ENCODE measurements around the gene GPR158.

GPR158 gene

GRCh38 chr10:25261110-25261509, 86.3 kb downstream of the GPR158 start:
- TF ChIP-seq, protein P1, sequence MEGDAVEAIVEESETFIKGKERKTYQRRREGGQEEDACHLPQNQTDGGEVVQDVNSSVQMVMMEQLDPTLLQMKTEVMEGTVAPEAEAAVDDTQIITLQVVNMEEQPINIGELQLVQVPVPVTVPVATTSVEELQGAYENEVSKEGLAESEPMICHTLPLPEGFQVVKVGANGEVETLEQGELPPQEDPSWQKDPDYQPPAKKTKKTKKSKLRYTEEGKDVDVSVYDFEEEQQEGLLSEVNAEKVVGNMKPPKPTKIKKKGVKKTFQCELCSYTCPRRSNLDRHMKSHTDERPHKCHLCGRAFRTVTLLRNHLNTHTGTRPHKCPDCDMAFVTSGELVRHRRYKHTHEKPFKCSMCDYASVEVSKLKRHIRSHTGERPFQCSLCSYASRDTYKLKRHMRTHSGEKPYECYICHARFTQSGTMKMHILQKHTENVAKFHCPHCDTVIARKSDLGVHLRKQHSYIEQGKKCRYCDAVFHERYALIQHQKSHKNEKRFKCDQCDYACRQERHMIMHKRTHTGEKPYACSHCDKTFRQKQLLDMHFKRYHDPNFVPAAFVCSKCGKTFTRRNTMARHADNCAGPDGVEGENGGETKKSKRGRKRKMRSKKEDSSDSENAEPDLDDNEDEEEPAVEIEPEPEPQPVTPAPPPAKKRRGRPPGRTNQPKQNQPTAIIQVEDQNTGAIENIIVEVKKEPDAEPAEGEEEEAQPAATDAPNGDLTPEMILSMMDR (IDR thresholded peaks at IDR 0.05; ENCODE audit: control insufficient read depth, insufficient read depth, low read depth, low read length, missing control alignments): no peak
- DNase-seq (ENCODE audit: low read depth): no peak
- no peak overlapping the region for H3K4me3 ChIP-seq (ENCODE audit: control insufficient read depth, low read depth, low read length)

- H3K4me3 ChIP-seq (ENCODE audit: control insufficient read depth, low read depth, low read length): no peak overlapping the region
- no peak for DNase-seq (ENCODE audit: low read depth)
- TF ChIP-seq, protein P1 (IDR thresholded peaks at IDR 0.05; ENCODE audit: control insufficient read depth, insufficient read depth, low read depth, low read length, missing control alignments): no peak
These were observed 86.8 kb downstream of the GPR158 start for GRCh38 chr10:25261558-25261957.

- TF ChIP-seq, protein P1 (IDR thresholded peaks at IDR 0.05; ENCODE audit: control insufficient read depth, insufficient read depth, low read depth, low read length, missing control alignments): no peak
- no peak overlapping the region for H3K4me3 ChIP-seq (ENCODE audit: control insufficient read depth, low read depth, low read length)
- no peak for DNase-seq (ENCODE audit: low read depth)
These were observed 89.1 kb downstream of the GPR158 start for GRCh38 chr10:25263931-25264330.

- DNase-seq (ENCODE audit: low read depth): no peak
- TF ChIP-seq, protein P1 (IDR thresholded peaks at IDR 0.05; ENCODE audit: control insufficient read depth, insufficient read depth, low read depth, low read length, missing control alignments): no peak
- H3K4me3 ChIP-seq (ENCODE audit: control insufficient read depth, low read depth, low read length): no peak overlapping the region
These were observed 103.4 kb downstream of the GPR158 start for GRCh38 chr10:25278180-25278579.

DNA sequence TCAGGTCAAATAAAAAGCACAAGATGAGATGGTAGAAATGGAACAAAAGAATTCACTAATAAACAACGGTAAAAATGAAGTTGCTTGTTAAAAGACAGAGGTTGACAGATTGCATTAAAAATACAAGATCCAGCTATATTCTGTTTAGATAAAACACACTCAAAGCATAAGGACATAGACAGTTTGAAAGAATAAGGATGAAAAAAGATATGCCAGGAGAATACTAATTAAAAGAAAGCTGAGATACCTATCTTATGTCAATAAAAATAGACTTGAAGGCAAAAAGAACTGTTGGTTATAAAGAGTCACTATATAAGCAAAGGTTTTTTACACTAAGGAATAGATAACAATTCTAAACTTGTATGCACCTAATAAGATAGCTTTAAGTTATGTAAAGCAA, 105.3 kb downstream of the GPR158 start:
- TF ChIP-seq, protein P1 (IDR thresholded peaks at IDR 0.05; ENCODE audit: control insufficient read depth, insufficient read depth, low read depth, low read length, missing control alignments): no peak
- DNase-seq (ENCODE audit: low read depth): no peak
- no peak overlapping the region for H3K4me3 ChIP-seq (ENCODE audit: control insufficient read depth, low read depth, low read length)

DNA sequence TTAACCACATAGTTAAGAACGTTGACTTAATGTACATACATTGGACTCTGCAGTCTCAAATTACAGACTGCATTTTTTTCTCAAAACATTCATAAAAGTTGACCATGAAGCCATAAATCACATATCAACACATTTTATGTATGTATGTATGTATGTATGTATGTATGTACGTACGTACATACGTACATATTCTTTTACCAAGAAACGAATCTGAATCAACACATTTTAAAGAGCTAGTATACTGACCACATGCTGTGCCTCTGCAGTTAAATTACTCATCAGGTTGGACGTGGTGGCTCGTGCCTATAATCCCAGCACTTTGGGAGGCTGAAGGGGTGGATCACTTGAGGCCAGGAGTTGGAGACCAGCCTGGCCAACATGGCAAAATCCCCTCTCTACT, 105.8 kb downstream of the GPR158 start:
- no peak for DNase-seq (ENCODE audit: low read depth)
- H3K4me3 ChIP-seq (ENCODE audit: control insufficient read depth, low read depth, low read length): no peak overlapping the region
- TF ChIP-seq, protein P1 (IDR thresholded peaks at IDR 0.05; ENCODE audit: control insufficient read depth, insufficient read depth, low read depth, low read length, missing control alignments): no peak

DNA sequence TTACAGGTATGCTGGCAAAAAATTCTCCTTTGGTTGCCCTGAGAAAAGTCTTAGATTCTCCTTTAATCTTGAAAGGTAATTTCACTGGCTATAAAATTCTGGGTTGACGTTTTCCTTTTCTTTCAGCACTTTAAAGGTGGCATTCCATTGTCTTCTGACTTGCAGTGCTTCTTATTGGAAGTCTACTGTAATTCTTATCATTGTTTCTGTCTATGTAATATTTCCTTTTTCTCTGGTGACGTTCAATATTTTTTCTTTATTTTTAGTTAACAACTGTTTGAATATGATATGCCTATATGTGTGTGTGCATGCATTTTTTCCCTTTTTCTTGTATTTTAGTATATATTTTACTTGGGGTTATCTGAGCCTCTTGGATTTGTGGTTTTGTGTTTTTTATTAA, 111.0 kb downstream of the GPR158 start:
- no peak overlapping the region for H3K4me3 ChIP-seq (ENCODE audit: control insufficient read depth, low read depth, low read length)
- TF ChIP-seq, protein P1 (IDR thresholded peaks at IDR 0.05; ENCODE audit: control insufficient read depth, insufficient read depth, low read depth, low read length, missing control alignments): no peak
- DNase-seq (ENCODE audit: low read depth): no peak

Data from AG09309 (cell line).